NCI-H2081 treated with DMSO at 0.1 percent for 48 hours (cell line): ENCODE results near the gene SAT1.

Experiments
- DNase-seq: peaks from one replicate; lab custom pipeline; 2025; lab: John Stamatoyannopoulos, UW

SAT1 gene

DNA sequence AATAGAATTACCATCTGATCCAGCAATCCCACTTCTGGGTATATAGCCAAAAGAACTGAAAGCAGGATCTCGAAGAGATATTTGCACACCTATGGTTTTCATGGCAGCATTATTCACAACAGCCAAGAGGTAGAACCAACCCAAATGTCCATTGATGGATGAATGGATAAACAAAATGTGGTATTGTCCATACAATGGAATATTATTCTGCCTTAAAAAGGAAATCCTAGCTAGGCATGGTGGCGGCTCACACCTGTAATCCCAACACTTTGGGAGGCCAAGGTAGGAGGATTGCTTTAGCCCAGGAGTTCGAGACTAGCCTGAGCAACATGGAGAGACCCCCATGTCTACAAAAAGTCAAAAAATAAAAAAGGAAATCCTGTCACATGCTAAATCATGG lies 27.3 kb downstream of the SAT1 start:
- no peak for DNase-seq

DNA sequence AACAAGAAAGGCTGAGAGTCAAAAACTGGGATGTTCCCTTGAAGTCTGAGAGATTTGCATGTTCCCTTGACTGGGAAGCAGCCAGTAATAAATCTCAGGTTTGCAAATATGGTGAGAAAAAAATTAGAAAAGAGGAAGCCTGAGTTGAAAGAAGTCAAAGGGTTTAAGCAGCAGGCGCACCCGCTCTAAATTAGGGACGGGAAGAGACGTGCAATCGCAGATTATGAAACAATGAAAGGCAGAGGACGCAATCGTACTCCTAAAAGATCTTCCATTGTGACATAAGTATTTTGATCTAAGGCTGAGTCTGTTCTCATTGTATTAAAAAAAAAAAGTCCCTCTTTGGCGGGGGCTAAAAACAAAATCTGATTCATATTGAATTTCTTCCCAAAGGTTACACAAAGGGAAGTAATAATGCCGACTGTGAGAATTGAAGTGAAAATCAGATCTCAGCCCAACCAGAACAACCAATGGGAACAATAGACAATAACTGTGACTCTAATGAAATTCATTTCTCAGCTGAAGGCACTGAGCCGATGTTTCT lies 28.2 kb downstream of the SAT1 start:
- no peak for DNase-seq

DNA sequence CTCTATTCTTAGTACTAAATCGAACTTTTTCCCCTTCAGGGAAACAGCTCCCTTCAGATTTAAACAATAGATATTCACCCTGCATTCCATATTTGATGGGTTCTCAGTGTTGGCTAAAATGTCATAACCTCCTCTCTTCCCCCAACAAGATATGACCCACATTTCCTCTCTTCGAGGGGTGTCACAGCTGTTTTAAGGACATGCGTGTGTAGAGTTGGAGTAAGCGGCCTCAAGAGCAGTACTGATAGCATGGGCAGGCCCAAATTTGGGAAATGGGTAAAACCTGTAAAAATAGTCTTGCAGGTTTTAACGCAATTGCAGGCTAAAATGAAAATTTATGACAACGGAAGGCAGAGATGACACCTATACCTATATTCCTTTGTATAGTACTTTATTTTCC lies 28.7 kb downstream of the SAT1 start:
- no peak for DNase-seq

DNA sequence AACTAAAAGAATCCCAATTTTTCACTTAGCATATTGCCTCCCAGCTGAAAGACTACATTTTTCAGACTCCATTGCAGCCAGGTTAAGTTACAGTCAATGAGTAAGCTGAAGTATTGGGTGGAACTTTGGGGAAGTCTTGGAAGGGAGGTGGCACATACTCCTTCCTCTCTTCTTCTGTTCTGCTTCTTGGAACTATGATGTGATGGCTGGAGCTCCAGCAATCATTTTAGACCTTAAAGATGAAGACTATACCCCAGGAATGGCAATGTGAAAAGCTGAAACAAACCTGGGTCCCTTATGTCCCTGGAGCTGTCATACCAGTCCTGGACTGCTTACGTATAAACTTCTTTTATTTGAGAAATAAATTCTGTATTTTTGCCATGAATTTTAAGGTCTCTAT lies 30.8 kb downstream of the SAT1 start:
- DNase-seq: no peak

- DNase-seq: no peak
Observed at GRCh38 chrX:23815376-23815775, 32.4 kb downstream of the SAT1 start.

DNA sequence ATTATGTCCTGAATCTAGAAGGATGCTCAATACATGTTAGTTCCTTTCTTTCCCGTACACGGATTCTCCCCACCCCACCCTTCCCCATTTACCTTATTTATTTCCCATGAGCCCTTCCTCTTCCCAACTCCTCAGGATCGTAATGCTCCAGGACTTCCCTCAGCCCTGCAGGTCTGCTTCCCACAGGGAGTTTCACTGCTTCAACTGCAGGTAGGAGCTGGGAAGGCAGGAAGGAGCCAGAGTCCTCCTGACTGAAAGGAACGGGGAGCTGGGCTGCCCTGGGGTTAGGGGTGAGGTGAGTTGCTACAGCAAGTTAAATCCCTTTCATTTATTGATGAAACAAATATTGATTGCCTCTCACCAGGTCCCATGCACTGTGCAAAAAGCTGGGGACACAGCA lies 33.2 kb downstream of the SAT1 start:
- DNase-seq: no peak

- DNase-seq: no peak
Observed at GRCh38 chrX:23817979-23818336, 35.0 kb downstream of the SAT1 start.

GRCh38 chrX:23819385-23820234 lies 36.6 kb downstream of the SAT1 start:
- DNase-seq: no peak

- DNase-seq: no peak
Observed at GRCh38 chrX:23820235-23820782, 37.3 kb downstream of the SAT1 start.

DNA sequence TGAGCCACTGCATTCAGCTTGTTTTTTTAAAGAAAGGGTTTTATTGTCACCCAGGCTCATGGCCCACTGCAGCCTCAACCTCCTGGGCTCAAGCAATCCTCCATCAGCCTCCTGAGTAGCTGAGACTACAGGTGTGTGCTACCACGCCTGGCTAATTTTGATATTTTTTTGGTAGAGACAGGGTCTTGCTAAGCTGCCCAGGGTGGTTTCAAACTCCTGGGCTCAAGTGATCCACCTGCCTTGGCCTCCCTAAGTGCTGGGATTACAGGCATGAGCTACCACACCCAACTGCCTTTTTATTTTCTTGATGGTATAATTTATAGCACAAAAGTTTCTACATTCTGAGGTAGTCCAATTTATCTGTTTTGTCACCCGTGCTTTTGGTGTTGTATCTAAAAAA lies 38.9 kb downstream of the SAT1 start:
- no peak for DNase-seq

- no peak for DNase-seq
Observed at GRCh38 chrX:23822397-23822796, 39.4 kb downstream of the SAT1 start.

DNA sequence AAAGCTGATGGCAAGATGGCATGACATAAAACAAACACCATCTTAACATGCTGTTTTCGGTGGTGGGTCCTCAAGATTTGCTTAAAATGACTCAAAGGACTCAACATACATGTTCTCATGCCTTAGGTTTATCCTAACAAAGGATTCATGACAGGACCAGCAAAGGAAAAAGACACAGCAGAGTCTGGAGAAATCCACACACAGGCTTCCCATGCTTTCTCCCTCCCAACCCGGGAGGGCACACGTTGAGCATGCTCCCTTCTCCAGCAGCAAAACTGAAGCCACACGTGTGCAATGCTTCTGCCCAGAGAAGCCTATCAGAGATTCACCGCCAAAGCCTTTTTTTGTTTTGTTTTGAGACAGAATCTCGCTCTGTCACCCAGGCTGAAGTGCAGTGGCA lies 39.9 kb downstream of the SAT1 start:
- no peak for DNase-seq

DNA sequence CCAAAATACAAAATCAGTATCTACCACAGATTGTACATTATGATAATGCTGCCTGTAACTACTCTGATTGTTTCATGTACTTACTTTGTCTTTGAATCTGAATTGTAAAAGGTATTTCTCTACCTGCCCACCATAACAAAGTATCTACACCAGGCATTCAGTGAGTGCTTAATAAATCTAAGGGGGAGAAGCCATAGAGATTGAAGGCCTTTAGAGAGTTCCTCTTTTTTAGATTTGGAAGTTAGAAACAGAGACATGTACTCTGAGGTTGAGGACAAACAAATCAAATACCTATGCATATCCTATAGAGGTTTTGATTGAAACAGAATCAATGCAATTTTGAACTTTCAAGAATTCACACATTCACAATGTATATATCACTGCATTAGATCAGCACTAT lies 42.7 kb downstream of the SAT1 start:
- no peak for DNase-seq

DNA sequence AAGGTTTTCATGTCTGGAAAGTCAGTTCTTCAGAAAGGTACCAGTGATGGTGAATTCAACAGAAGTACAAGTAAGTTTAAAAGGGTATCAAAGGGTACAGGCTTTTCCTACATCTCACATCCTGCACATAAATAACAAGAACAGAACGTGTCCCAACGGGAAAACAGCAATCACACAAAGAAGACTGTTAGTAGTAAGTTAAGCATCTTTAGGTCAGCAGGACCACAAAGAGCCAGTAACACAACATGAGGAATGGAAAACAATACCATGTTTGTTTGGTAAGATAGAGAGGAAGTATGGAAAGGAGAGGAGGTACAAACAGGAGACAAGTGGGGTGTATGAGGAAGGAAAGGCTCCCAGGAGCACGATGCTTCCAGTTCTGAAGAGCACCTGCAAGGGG lies 43.2 kb downstream of the SAT1 start:
- no peak for DNase-seq

GRCh38 chrX:23826653-23827052 lies 43.7 kb downstream of the SAT1 start:
- DNase-seq: no peak

DNA sequence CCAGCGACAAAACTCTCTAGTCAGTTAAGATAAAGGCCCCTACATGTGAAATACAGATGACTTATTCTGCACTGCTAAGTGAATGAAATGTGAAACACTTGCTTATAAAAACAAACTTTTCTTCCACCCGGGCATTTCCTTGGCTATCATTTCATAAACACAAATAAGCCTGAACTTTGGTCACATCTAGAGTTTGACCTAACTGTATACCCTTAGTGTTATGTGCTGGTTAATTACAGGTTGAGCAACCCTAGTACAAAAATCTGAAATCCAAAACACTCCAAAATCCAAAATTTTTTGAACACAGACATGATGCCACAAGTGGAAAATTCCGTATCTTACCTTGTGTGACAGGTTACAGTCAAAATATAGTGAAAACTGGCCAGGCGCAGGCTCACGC lies 45.9 kb downstream of the SAT1 start:
- DNase-seq: no peak

GRCh38 chrX:23832721-23833120 lies 49.7 kb downstream of the SAT1 start:
- DNase-seq: no peak
